ENCODE measurements around the gene TSEN54.

TSEN54 gene

DNA sequence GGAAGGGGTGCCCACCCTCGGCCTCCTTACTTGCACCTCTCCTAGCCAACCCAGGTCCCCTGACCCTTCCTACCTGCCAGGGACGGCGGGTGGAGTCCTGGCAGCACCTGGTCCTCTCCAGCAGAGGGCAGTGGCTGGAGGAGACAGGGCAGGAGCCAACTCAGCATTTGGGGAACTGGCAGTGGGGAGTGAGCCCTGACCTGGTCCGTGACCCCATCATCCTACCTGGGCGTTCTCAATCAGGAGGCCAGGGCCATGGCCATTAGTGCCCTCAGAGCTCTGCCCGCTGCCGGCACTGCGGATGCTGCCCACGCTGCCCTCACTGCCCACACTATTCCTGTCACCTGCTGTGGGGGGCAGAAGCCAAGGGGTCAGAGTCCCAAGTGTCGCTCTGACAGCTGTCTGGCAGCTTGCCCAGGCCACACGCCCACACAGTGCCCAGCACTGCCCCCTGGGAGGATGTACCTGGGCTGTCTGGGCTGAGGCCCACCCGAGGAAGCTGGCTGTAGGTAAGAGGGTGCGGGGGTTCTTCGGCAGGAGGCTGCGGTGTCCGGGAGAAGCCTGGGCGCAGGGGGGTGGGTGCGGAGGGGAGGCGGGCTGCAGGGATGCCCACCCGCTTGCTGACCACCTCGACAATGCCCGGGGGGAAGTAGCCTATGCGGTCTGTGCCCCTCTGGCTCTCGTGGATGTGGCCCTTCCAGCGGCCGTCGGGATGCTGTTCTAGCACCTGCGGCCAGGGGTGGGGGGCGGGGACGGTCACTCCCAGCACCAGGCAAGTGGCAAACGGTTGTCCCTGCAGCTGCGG, 11.8 kb upstream of the TSEN54 start:
- peak in 1 of 5 donors; percentile 15 for DNase-seq

DNA sequence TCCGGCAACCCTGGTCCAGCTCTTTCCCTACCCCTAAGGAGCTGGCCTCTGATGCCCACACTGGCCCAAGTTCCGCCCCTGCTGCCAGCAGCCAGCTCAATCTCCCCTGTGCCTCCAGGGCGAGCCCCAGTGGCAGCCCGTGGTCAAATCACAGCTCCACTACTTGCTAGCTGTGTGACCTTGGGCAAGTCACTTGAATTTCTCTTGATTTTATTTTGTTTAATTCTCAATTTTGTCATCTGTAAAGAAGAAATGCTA, 11.2 kb upstream of the TSEN54 start:
- no peak for DNase-seq

DNA sequence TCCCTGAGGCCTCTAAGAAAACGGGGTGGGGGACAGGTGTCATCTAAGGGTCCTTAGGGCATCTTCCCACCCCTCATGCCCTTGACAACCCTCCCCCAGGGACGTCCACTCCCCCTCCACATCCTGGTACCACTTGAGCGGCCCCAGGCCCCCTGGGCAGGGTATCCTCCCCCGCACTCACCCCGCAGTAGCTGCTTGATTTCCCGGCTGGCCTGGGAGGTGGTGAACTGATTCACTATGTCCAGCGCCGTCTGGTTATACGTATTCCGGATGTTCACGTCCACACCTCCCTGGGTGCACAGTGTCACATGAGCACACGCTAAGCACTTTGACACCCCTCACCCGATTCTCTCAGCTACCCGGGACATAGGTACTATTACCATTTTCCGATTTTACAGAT, 10.7 kb upstream of the TSEN54 start:
- no peak for DNase-seq

DNA sequence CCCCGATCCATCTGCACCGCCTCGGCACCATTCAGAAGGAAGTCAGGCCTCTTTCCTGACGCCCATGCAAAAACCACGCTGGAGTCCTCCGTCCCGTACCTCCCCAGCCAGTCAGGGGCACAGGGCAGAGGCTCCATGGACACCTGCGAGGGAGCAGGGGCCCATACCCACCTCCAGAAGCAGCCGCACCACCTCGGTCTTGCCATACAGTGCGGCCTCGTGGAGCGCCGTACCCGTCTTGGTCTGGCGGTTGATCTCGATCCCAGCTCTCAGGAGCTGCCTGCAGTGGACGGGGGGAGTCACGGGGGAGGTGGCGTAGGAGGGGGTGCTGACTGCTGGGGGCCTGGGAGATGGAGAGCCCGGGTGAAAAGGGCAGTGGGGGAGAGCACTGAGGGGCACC, 10.2 kb upstream of the TSEN54 start:
- no peak for DNase-seq

DNA sequence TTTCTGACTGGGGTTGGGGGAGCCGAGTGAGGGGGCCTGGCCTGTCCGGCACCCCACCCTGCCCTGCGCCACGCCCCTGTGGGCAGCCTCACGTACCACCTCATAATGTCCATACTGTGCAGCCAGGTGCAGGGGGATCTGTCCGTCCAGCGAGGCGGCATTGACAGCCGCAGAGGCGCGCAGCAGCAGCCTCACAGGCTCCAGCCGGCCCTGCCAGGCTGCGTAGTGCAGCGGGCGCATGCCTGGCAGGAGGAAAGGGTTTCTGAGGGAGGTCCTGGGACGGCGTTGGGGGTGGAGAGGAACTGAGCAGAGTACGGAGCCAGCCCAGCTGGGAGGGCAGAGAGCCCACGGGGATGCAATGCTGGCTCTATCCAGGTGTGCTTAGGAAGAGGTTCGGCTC, 9.4 kb upstream of the TSEN54 start:
- DNase-seq, result no peak

DNA sequence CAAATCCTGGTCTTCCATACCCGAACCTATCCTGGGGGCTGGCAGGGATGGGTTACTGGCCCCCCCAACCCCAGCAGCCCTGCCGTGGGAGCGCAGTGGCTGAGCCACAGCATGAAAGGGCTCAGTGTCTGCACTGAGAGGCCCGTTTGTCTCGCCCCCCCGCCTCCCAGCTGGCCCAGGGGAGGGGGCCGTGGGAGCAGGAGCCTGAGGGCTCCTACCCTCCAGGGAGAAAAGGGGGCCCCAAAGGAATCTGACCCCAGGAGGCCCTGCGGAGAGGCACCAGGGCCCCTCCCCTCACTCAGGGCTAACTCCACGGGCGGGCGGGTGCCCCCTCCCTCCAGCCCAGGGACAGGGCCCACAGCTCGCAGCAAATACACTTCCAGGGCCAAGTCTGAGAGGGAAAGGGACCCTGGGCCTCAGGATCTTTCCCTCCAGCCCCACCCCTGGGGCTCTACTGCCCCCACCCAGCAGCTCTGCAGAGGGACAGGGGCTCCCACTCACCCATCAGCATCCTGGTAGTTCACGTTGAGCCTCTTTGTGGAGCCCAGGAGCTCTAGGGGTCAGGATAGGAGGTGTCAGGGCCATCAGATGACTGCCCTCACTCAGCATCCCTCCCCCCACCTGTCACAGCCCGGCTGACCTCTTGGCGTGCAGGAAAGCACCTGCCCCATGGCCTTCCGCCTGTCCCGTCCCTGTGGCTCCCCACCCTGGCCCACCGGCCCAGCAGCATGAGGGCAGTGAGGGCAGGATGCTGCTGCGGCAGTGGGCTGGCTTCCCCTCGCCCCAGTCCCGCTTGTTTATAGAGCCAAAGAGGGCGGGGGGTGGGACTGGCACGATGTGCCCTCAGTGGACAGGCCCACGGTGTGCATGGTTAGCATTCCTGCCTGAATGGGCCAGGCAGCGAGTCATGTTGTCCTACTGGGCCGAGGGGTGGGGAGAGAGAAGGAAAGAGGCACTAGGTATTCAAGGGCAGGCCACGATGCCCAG, 8.3 kb upstream of the TSEN54 start:
- no peak for DNase-seq

DNA sequence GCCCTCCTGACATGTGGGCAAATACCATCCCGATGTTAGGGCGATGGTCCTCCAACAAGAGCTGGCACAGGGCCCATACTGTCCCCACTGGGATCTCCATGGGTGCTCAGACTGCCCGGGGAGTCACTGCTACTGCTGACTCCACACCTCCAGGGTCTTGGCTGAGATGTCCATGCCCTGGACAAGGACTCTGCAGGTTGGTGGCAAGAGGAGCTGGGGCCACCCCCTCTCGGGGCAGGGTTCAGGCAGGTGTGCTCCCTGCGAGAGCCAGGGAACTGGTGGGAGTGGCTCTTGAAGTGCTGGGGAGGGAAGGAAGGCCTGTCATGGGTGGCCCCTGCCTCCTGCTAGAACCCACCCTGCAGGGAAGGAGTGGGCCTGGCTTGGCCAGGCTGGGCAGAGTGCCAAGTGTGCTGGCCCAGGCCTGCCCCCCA, 7.4 kb upstream of the TSEN54 start:
- no peak for DNase-seq

DNA sequence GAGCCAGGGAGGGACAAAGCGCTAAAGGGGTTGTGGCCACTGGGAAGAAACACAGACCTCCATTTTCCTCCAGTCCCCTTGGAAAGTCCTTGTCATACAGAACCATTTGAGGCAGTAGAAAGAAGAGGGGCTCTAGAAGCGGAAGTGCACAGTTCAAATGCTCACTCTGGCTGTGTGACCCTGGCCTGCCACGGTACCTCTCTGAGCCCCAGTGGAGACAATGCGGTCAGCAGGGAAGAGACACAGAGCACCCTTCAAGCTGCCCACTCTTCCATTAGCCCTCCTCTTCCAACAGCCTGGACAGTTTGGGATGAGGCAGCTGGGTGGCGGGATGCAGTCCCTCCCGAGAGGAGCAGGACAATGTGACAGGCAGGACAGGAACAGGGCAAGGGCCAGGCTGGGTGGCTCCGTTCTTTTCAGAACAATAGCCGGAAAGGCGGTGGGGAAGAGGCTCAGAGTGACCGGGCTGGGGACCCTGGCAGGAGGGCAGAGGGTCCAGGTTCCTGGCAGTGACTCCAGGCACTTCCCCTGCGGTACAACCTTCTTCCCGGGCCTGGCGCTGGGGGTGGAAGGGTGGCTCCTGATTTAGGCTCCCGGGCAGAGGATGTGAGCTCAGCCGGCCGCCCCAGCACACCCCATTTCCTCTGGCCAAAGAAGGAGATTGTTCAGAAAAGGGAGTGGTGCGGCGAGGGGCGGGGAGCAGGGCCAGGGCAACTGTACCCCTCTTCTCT, 6.6 kb upstream of the TSEN54 start:
- no peak for DNase-seq

DNA sequence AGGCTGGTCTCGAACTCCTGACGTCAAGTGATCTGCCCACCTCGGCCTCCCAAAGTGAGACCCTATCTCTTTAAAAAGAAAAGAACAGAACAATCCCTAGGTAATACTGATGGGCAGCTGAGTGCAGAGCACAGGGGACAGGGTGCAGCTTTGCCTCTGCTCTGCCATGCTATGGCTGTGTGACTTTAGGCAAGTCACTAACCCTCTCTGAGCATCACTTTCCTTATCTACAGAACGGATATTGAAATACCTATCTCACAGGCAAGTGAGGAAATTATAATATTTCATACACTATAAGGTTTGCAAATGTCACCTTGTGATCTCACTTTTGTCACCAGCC, 5.1 kb upstream of the TSEN54 start:
- DNase-seq, result no peak

DNA sequence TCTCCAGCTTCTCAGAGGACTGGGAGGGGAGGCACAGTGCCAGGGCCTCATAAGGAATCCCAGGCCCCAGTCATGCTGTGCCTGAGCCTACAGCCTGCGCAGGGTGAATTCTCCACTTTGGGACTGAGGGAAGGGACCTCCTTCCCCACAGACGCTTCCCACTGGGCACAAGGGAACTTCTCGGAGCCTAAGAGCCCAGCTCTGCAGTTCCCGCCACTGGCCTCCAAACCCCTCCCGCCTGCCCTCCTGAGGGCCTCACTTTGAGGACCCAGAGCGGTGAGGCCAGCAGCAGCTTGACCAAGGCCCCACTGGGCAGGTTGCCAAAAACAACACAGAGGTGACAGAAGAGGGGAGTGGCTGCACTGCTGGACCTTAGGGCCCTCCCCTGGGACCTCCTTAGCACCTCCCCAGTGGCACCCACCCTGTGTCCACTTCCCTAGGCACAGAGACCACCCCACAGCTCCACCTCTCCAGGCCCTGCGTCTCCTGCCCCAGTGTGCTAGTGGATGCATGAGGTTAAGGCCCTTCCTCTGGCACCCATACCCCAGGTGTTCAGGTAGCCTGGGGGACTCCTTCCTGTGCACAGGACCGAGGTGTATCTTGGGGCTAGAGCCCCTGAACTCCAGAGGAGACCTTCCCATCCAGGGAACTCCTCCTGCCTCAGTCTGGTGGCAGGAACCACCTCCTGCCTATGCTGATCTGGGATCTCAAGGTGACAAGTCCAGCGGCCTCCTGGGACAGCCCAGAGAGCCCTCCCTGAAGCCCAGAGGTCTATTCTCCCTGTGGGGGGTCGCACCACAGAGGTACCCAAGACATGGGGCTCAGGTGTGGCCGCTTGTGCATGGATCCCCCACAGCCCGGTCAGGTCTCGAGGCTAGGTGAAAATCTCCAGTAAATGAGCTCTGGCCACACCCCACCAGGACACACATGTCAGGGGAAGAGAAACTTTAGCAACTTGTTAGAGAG, 4.4 kb upstream of the TSEN54 start:
- DNase-seq, result no peak

DNA sequence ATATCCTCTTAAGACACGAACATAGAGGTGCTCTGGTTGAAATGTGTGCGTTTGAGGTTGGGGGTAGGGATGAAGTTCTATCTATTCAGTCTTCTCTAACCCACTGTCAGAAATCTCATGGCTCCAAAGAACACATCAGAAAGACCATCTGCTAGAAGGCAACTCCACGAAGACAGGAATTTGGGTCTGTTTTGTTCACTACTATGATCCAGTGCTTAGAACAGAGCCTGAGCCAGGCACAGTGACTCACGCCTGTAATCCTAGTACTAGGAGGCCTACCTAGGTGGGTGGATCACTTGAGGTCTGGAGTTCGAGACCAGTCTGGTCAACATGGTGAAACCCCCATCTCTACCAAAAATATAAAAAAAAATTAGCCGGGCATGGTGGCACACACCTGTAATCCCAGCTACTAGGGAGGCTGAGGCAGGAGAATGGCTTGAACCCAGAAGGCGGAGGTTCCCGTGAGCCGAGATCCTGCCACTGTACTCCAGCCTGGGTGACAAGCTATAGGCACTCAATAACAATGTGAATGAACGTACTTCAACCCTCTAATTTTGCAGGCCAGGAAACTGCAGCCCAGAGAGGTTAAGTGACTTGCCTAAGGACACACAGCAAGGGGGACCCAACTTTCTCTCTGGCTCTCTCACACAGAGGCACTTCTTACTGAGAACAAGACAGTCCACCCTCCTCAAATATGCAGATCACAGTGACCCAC, 3.2 kb upstream of the TSEN54 start:
- no peak for DNase-seq

DNA sequence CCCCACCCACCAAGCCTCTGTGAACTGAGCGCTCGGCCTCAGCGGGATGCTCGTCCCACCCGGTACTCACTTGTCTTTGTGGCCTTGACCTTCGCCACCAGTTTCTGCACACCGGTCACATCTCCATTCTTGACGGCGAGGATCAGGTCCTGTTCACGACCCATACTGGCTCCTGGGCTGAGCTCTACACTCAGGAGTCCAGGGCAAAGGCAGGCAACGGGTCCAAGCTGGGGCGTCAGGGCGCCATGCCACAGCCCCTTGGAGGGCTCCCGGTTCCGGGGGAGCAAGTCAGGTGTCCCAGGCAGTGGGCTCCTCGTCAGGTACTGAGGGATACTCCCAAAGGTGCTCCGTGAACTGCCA, 2.7 kb upstream of the TSEN54 start:
- no peak for DNase-seq

DNA sequence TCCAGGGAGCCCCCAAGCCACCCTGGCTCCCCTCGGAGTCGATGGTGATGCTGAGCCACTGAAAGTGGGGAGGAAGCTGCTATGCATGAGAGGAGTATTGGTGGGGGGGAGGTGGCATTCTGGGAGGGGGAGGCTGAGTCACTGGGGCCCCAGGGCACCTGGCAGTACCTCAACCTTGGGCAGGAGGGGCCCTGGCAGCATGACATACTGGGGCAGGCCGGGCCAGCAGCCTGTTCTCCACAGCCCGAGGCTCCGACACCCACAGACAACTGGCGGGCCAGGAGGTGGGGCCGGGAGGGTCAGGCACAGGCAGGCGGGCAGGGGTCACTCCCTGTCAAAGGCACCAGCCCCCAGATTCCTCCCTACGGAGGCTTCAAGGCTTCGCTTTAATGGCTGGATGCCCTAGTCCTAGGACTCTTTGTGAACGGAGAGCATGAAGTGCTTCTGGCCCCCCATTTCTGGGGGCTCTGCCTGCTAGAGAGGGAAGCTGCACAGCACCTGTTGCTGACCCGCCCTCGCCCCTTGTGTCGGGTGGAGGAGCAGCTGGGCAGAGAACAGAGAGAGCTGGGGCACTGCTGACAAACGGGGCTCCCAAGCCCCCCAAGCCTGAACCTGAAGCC, 1.9 kb upstream of the TSEN54 start:
- DNase-seq, result no peak

DNA sequence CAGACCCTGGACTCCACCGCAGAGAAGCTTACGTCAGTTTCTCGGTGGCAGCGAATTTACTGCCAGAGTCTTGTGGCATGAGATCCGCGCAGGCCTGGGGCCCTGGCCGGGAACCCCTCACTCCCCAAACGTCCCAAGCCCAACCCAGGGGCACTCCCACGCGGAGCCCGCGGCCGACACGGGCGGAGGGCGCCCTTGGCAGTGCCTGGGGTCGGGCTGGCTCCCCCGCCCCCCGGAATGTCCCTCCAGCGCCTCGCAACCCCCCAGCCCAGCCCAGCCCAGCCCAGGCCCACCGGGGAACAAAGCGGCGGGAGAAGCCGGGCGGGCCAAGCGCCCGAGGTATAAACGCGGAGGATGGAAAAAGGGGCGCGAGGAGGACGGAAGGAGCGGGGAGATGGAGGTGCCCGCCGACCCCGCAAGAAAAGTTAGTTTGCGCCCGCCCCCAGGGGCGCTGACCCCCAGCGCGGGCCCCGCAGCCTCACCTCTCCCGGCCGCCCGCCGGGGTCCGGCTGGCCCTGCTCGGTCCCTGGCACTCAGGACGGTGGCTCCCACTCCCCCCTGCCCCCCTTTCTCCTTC, 1.3 kb upstream of the TSEN54 start:
- DNase-seq, result no peak

DNA sequence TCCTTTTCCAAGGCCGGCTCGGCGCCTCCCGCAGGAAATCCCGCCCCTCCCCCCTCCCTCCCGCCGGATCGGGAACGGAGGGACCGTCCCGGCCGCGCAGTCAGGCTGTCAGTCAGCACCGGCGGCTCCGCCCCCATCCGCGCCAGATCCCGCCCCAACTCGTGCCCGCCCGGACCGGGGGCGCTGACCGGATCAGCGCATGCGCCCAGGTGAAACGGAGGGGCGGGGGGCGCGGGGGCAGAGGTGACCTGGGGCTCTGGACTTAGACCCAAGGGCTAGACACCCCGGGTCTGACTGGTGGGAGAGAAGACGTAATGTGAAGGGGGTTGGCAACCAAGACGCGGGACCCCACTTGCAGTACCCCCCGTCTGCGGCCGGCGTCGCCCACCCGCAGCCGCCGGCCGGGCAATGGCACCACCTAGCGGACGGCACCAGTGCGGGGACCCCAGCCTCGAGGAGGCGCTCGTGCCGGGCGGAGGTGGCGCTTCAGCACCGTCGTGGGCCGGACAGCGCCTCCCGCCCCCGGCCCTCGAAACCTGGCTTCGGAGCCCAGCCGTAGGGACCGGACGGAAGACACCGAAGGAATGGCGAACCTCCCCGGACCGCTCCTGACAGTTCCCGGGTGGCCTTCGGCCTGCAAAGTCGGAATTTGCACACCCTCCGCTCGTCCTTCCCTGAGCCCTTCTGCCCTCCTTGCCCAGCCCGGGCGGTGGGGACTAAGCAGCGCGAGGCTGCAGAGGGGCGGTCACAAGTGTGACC, 653 bp upstream of the TSEN54 start, which contains the start of gene CASKIN2:
CASKIN2 (minus strand) TSS at position 42 of the 759 bp plus-strand sequence. CDS start 1,733 bp downstream, outside the sequence.
- DNase-seq, result peak; percentile 51 to 72 (median 64)

DNA sequence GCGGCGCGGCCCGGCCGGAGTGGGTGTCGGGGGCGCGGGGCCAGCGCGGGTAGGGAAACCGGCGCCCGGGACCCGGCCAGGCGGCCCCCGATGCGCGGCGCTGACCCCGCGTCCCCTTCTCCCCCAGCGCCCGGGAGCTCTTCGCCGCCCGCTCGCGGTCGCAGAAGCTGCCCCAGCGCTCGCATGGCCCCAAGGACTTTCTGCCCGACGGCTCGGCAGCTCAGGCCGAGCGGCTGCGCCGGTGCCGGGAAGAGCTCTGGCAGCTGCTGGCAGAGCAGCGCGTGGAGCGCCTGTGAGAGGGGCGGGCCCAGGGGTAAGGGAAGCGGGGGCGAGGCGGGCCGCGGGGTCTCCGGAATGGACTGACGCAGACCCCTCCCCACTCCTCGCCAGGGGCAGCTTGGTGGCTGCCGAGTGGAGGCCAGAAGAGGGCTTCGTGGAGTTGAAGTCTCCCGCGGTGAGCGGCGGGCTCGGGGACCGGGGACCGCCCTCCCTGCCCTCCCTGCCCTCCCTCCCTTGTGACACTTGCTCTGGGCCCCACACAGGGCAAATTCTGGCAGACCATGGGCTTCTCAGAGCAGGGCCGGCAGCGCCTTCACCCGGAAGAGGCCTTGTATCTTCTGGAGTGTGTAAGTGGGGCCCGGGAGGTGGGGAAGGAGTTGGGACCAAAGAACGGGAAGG, 430 bp downstream of the TSEN54 start:
- peak in 3 of 5 donors; percentile 23 to 41 (median 35) for DNase-seq

DNA sequence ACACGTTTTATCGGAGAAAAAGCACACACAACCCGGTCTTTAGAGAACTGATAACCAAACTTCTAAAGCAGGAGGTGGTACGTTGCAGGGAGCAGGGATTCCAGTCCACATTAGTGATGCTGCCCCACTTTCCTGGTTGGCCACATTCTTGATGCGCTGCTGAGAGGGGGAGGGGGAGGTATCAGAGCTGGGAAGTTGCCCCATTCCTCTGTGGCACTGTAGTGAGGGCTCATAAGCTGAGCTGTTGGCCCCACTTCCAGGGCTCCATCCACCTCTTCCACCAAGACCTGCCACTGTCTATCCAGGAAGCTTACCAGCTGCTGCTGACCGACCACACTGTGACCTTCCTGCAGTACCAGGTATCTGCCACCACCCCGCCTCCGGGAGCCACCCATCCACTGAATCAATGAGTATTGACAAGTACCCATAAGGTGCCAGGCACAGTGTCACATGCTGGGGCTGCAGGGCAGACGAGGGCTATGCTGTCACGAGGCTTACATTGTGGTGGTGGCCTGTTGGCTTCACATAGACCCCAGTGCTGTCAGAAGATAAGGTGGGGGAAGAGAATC, 1.1 kb downstream of the TSEN54 start:
- peak in 2 of 5 donors; percentile 13 to 45 for DNase-seq

DNA sequence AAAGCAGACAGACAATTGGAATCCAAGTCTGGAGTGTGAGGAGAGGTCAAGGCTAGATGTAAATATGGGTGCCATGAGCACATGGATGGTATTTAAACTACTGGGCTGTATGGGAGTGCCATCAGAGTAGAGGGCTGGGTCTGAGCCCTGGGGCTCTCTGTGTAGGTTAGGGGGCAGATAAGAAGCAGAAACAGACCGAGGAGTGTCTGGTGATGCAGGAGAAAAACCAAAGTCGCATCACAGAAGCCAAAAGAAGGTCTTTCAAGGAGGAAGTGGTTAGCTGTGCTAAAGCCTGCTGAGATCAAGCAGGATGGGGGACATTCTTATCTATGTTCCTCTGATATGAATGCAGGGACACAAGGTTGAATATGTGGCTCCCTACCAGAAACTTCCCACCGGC, 1.9 kb downstream of the TSEN54 start:
- peak in 4 of 5 donors; percentile 18 to 76 (median 33) for DNase-seq
